Stimulated activated CD4-positive, alpha-beta T cell treated with anti-CD3 and anti-CD28 coated beads, TNF-alpha, amount 100 ng/mL, for 4 hours (primary cell): Measurements from ENCODE around the gene CENPO.
"Not testable (repeated sequence)": the region's sequence is repeated elsewhere in the genome, so short reads cannot be mapped to it uniquely, and the experiment has no call there.

Source experiments
- DNase-seq, 3 experiments: peaks; one replicate each; pipeline ENCODE4 v3.0.0-alpha.2; 2020; ENCODE audit warnings: low read depth in 3 of 3

Gene CENPO

GRCh38 chr2:24788816-24789215 lies 4.4 kb upstream of the CENPO start:
- DNase-seq = no peak

- DNase-seq = no peak
Measured at GRCh38 chr2:24791452-24791851, 1.8 kb upstream of the CENPO start.

- no peak for DNase-seq
Measured at GRCh38 chr2:24792542-24792873, 717 bp upstream of the CENPO start.

- no peak for DNase-seq
Measured at GRCh38 chr2:24793761-24794435, 673 bp downstream of the CENPO start.

GRCh38 chr2:24797644-24798043 lies 4.4 kb downstream of the CENPO start:
- no peak for DNase-seq

GRCh38 chr2:24800487-24800886 lies 7.3 kb downstream of the CENPO start:
- not testable (repeated sequence) for DNase-seq

- not testable (repeated sequence) for DNase-seq
Measured at GRCh38 chr2:24805811-24806660, 12.8 kb downstream of the CENPO start.

GRCh38 chr2:24806661-24807036 lies 13.4 kb downstream of the CENPO start:
- DNase-seq = no peak

GRCh38 chr2:24809316-24810007 lies 16.2 kb downstream of the CENPO start:
- DNase-seq = no peak

- DNase-seq = no peak
Measured at GRCh38 chr2:24813691-24814137, 20.5 kb downstream of the CENPO start.

- DNase-seq = no peak
Measured at GRCh38 chr2:24814516-24814915, 21.3 kb downstream of the CENPO start.

GRCh38 chr2:24815171-24815570 lies 21.9 kb downstream of the CENPO start:
- no peak for DNase-seq

GRCh38 chr2:24816404-24816803 lies 23.2 kb downstream of the CENPO start:
- DNase-seq = no peak

GRCh38 chr2:24816884-24817283 lies 23.7 kb downstream of the CENPO start:
- DNase-seq = no peak

- DNase-seq = no peak
Measured at GRCh38 chr2:24818721-24819167, 25.5 kb downstream of the CENPO start.

GRCh38 chr2:24819442-24820174 lies 26.4 kb downstream of the CENPO start:
- DNase-seq = no peak

GRCh38 chr2:24820175-24820513 lies 26.9 kb downstream of the CENPO start:
- no peak for DNase-seq

- no peak for DNase-seq
Measured at GRCh38 chr2:24820598-24821432, 27.6 kb downstream of the CENPO start.

- DNase-seq = no peak
Measured at GRCh38 chr2:24821433-24821891, 28.2 kb downstream of the CENPO start.

GRCh38 chr2:24822049-24822706 lies 29.0 kb downstream of the CENPO start:
- no peak for DNase-seq
